ENCODE measurements around the gene TRIM71.
"Not testable (repeated sequence)": the region's sequence is repeated elsewhere in the genome, so short reads cannot be mapped to it uniquely, and the experiment has no call there.

The TRIM71 gene

GRCh38 chr3:32939531-32940284, 121.9 kb downstream of the TRIM71 start:
- FAIRE-seq = not testable (repeated sequence)

- FAIRE-seq = no peak
Measured at GRCh38 chr3:32940726-32941125, 122.9 kb downstream of the TRIM71 start.

DNA sequence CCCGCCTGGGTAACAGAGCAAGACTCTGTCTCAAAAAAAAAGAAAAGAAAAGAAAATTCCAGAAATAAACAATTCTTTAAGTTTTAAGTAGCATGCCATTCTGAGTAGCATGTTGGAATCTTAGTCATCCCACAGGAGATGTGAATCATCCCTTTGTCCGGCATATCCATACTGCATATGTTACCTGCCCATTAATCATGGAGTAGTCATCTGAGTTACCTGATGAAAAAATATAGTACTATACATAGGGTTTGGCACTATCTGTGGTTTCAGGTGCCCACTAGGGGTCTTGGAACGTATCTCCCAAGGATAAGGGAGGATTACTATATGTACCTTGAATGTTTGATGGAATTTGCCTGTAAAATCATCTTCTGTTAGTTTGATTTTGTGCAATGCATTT, 127.3 kb downstream of the TRIM71 start:
- no peak for FAIRE-seq

DNA sequence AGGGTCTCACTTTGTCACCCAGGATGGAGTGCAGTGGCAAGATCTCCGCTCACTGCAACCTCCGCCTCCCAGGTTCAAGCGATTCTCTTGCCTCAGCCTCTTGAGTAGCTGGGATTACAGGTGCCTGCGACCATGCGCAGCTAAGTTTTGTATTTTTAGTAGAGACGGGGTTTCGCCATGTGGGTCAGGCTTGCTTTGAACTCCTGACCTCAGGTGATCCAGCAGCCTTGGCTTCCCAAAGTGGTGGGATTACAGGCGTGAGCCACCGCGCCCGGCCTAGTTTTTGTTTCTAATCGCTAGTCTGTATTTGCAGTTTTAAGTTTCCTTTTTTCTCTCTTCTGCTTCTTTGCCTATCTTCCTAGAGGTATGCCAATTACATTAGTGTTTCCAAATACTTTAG, 127.8 kb downstream of the TRIM71 start:
- FAIRE-seq = not testable (repeated sequence)

DNA sequence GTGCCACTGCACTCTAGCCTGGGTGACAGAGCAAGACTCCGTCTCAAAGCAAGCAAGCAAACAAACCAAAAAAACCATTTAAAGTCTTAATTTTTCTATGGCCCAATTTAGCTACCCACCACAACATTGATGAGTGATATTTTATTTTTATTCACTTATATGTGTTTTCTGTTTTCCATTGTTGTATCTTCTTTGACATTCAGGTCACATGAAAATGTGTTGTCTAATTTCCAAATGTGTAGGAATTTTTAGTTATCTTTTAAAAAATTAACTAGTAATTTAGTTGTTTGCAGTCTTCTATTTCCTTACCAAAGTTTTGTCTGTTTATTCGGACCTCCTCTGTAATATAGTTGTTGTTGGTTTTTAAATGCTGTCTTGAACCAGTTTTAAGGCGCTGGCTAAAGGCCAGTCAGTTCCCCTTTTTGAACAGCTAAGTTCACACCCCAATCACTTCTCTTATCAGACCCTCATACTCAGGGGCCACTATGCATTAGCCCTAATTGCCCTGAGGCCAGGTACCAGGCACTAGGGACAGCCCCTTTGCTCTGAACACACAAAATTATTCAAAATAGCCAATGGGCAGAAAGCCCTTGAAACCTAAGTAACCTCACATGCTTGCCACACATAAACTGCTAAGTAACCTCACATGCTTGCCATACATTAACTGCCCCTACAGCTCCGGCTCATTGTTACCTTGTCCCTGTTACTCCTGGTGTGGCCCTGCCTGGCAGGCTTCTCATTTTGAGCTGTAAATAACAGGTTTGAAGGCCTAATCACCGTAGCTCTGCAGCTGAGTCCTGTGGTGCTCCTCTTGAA, 129.4 kb downstream of the TRIM71 start:
- FAIRE-seq = no peak
